ENCODE measurements around the gene KCNJ10.

KCNJ10 gene

GRCh38 chr1:160098852-160099561 is 29.0 kb upstream of the KCNJ10 start:
- DNase-seq = peak; percentile 99

- DNase-seq = no peak
Observed at GRCh38 chr1:160097911-160098851, 28.2 kb upstream of the KCNJ10 start, which contains the start of gene IGSF8. IGSF8 (minus strand) TSS chr1:160098619; CDS start chr1:160098472, 147 bp downstream.

- peak; percentile 15 for DNase-seq
Observed at GRCh38 chr1:160097151-160097910, 27.4 kb upstream of the KCNJ10 start.

- DNase-seq = no peak
Observed at GRCh38 chr1:160096274-160097116, 26.5 kb upstream of the KCNJ10 start.

- DNase-seq = no peak
Observed at GRCh38 chr1:160095382-160096105, 25.6 kb upstream of the KCNJ10 start.

- no peak for DNase-seq
Observed at GRCh38 chr1:160094806-160095205, 24.8 kb upstream of the KCNJ10 start.

- DNase-seq = no peak
Observed at GRCh38 chr1:160094291-160094625, 24.3 kb upstream of the KCNJ10 start.

GRCh38 chr1:160093624-160094290 is 23.8 kb upstream of the KCNJ10 start:
- no peak for DNase-seq

- DNase-seq = no peak
Observed at GRCh38 chr1:160093069-160093395, 23.1 kb upstream of the KCNJ10 start.

- DNase-seq = no peak
Observed at GRCh38 chr1:160092366-160093068, 22.6 kb upstream of the KCNJ10 start.

- DNase-seq = no peak
Observed at GRCh38 chr1:160091666-160092223, 21.8 kb upstream of the KCNJ10 start.

GRCh38 chr1:160090760-160091159 is 20.8 kb upstream of the KCNJ10 start:
- no peak for DNase-seq

- DNase-seq = no peak
Observed at GRCh38 chr1:160089883-160090282, 19.9 kb upstream of the KCNJ10 start.

GRCh38 chr1:160087118-160087662 is 17.2 kb upstream of the KCNJ10 start:
- no peak for DNase-seq

- DNase-seq = no peak
Observed at GRCh38 chr1:160086456-160086892, 16.5 kb upstream of the KCNJ10 start.

GRCh38 chr1:160085686-160086455 is 15.9 kb upstream of the KCNJ10 start:
- DNase-seq = peak; percentile 68

GRCh38 chr1:160084771-160085321 is 14.9 kb upstream of the KCNJ10 start:
- DNase-seq = no peak

- peak; percentile 74 for DNase-seq
Observed at GRCh38 chr1:160083968-160084770, 14.2 kb upstream of the KCNJ10 start.
